Epithelial cell of esophagus (primary cell): ENCODE measurements around the gene CNOT6.
"Not testable (repeated sequence)": the region's sequence is repeated elsewhere in the genome, so short reads cannot be mapped to it uniquely, and the experiment has no call there.

Experiments used
- DNase-seq: peaks from one replicate; pipeline ENCODE4 v3.0.0; 2010; ENCODE audit warnings: low read depth
- H3K4me3 ChIP-seq: 2 replicates; pipeline ENCODE4 v1.5.1; 2011; ENCODE audit warnings: mild to moderate bottlenecking, low read length, control low read depth
- TF ChIP-seq, protein P1 (sequence below): IDR thresholded peaks from 2 replicates; pipeline ENCODE4 v1.5.1; 2011; ENCODE audit warnings: low read depth, mild to moderate bottlenecking, low read length, control low read depth, inconsistent platforms; ENCODE audit not compliant: insufficient read depth; ENCODE audit errors: missing control alignments

Gene CNOT6

DNA sequence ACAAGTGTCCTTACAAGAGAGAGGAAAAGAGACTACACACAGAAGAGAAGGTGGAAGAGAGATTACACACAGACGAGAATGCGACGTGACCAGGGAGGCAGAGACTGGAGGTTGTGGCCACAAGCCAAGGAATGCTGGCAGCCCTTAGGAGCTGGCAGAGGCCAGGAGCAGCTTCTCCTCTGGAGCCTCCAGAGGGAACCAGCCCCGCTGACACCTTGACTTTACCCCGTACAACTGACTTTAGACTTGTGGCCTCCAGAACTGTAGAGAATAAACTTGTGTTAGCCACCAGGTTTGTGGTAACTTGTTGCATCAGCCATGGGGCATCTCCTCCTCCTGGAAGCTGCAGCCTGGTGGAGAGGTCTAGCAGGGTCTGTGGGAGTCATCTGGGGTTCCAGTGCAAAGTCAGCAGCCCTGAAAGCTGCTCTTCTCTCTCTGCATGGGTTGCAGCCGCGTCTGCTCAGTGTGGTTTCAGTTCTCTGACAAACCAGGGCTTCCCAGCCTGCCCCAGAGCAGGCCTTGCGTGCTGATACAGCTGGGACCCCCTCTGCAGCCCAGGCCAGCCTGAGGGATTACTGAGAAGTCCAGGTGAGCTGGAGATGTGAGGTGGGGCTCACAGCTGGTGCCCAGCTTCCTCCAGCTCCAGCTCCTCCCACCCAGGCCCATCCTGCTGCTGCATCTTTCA lies 30.8 kb upstream of the CNOT6 start:
- no peak for DNase-seq
- TF ChIP-seq, protein P1, sequence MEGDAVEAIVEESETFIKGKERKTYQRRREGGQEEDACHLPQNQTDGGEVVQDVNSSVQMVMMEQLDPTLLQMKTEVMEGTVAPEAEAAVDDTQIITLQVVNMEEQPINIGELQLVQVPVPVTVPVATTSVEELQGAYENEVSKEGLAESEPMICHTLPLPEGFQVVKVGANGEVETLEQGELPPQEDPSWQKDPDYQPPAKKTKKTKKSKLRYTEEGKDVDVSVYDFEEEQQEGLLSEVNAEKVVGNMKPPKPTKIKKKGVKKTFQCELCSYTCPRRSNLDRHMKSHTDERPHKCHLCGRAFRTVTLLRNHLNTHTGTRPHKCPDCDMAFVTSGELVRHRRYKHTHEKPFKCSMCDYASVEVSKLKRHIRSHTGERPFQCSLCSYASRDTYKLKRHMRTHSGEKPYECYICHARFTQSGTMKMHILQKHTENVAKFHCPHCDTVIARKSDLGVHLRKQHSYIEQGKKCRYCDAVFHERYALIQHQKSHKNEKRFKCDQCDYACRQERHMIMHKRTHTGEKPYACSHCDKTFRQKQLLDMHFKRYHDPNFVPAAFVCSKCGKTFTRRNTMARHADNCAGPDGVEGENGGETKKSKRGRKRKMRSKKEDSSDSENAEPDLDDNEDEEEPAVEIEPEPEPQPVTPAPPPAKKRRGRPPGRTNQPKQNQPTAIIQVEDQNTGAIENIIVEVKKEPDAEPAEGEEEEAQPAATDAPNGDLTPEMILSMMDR, result no peak
- no peak overlapping the region for H3K4me3 ChIP-seq

DNA sequence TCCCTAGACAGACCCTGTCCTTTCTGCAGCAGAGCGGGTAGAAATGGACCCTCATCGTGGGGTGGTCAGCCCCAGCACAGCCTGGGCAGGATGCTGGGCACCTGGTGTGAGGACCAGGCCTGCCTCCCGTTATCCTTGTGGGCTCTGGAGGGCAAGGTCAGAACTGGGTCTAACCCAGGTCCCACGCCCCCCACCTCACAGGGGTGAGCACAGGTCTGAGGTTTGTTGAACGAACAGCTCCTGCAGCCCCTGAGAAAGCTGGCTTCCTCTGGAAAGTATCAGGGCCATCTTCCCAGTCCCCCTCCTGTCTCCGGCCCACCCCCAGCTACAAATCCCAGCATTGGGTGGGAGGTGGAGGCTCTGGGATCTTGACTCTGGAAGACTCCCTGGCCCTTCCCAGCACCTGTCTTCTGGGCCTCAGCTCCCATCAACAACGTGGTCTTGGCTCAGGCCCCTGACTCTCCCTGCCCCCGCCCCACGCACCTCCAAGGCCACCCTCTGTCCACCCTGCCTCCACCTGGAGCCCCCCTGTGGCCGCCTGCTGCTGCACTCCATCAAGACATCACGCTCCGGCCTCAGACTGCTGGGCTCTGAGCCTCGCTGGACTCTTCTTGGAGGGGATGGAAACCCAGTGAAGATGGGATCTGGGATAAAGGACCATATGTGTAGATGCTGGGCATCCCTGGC lies 30.1 kb upstream of the CNOT6 start:
- TF ChIP-seq, protein P1, result no peak
- DNase-seq, result no peak
- H3K4me3 ChIP-seq, result no peak overlapping the region

DNA sequence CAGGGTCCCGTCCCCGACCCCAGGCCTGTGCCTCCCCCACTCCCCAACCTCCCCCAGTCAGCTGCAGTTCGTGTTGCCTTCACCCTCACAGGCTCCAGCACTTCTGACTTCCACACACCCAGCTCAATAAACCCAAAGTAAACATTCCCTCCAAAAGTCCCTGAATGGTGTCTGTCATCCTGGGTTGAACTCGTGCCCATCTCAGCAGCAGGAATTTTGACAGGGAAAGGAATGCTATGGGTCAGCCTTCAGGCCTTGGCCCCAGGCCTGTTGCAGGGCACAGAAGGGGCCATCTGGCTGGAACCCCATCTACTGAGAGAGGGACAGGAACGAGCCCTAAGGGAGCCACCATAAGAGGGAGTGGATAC lies 29.6 kb upstream of the CNOT6 start:
- TF ChIP-seq, protein P1, result no peak
- DNase-seq, result no peak
- H3K4me3 ChIP-seq, result no peak overlapping the region

DNA sequence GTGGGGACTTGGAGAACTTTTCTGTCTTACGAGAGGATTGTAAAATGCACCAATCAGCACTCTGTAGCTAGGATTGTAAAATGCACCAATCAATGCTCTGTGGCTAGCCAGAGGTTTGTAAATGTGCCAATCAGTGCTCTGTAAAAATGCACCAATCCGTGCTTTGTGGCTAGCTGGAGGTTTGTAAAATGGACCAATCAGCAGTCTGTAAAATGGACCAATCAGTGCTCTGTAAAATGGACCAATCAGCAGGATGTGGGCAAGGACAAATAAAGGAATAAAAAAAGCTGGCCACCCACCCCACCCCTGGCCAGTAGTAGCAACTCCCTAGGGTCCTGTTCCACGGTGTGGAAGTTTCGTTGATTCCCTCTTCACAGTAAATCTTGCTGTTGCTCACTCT lies 29.1 kb upstream of the CNOT6 start:
- not testable (repeated sequence) for H3K4me3 ChIP-seq, DNase-seq

DNA sequence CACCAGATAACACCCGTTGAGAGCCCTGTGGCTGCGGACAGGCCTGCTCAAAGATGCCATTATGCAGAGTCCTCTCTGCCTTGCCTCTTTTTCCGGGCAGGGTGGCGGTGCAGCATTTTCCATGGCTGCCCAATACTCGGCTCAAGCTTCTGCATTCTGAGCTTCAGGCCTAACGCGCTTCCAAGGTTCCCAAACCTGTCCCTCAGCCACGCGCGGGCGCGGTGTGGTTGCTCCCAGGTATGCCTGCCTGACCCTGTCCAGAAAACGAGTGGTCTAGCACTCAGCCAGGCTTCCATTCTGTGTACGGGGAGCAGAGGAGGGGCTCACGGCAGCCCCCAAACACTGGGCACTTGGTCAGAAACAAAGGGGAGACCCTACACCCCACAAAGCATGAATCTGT lies 27.9 kb upstream of the CNOT6 start:
- TF ChIP-seq, protein P1, result no peak
- no peak for DNase-seq
- H3K4me3 ChIP-seq, result no peak overlapping the region

DNA sequence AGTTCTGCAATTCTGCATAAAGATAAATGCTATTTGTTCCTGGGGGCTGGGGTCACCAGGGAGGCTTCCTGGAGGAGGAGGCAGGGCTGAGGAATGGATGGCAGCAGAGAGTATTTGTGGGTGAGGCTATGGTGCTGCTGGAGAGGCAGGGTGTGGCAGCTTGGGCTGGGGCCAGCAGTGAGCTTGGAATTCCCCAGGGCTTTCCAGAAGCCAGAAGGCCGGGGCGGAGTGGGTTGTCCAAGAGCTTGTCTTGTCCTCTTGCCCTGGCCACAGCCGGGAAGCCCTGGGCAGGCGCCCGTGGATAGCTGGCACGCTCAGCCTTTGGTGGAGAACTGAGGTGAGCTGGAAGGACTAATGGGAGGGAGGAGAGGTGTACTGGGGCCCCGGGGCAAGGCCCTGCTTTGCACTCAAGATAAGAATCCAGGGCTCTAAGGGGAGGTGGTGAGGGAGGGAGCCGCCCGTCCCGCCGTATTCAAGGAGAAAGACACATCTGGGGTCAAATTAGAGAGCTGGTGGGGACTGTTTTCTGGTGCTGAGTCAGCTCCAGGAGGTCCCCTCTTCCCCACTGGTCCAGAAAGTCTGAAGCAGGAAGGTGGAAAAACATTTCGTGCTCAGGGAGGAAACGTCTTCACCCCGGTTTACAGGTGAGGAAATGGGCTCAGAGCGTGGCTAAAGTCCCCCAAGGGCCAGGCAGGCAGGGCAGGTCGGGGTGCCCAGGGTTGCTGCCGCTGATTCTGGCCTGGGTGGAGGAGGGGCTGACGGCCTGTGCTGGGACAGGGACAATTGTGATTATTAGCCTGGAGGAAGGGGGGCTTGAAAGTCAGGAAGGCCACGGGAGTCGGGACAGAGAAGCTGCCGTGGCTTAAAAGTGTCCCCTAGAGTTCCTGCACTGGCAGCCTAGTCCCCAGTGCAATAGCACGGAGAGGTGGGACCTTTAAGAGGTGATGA lies 26.9 kb upstream of the CNOT6 start:
- H3K4me3 ChIP-seq, result no peak overlapping the region
- TF ChIP-seq, protein P1, result no peak
- DNase-seq, result peak; percentile 41
